CD4-positive, alpha-beta T cell treated with Interleukin-4 for 4 hours (primary cell): ENCODE results near the gene NAXE.
A peak's percentile ranks its signal among the peaks of the same experiment; 100 is the strongest.
"Not testable (repeated sequence)": the region's sequence is repeated elsewhere in the genome, so short reads cannot be mapped to it uniquely, and the experiment has no call there.

Experiments used
- DNase-seq: peaks from one replicate; pipeline ENCODE4 v3.0.0-alpha.2; 2020

NAXE gene

GRCh38 chr1:156594190-156594589 lies 2.6 kb downstream of the NAXE start:
- DNase-seq = no peak

GRCh38 chr1:156595016-156595415 lies 3.4 kb downstream of the NAXE start:
- no peak for DNase-seq

DNA sequence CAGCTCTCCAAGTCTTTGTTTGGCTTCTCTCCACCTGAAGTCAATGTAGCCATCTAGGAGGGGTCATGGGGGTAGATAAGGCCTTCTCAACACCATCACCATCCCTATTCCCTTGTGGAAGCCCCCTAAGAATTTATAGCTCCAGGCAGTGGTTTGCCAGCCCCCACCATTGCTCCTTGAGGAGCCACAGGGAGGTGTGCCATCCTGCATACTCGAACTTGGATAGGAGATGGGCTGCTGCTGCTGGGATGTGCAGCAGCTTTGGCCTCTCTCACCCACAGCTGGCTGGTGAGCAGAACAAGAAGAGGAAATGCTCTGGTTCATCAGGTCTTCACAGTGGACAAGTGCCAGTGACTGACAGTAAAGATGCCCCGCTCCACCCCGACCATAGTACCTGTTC lies 4.8 kb downstream of the NAXE start:
- DNase-seq = no peak

GRCh38 chr1:156598125-156598524 lies 6.5 kb downstream of the NAXE start:
- DNase-seq = no peak

- DNase-seq = no peak
Observed at GRCh38 chr1:156598731-156599432, 7.3 kb downstream of the NAXE start.

DNA sequence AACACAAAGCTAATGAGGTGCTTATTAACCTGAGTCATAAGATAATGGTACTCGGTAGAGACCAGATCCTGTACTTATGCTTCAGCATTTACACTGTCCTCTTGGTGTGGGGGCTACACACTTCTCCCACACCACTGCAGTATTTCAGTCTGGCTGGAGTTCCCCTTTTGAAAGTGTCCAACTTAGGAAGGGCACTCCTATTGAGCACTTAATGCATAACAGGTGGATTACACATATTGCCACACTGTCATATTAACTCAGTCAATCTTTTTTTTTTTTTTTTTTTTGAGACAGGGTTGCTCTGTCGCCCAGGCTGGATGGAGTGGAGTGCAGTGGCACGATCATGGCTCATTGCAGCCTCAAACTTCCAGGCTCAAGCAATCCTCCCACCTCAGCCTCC lies 8.2 kb downstream of the NAXE start:
- DNase-seq = peak; percentile 27

GRCh38 chr1:156600733-156601121 lies 9.2 kb downstream of the NAXE start:
- DNase-seq = no peak

- peak; percentile 79 for DNase-seq
Observed at GRCh38 chr1:156601122-156601830, 9.7 kb downstream of the NAXE start, which contains the start of gene GPATCH4. TSS of gene GPATCH4 (minus strand) at chr1:156601479.

DNA sequence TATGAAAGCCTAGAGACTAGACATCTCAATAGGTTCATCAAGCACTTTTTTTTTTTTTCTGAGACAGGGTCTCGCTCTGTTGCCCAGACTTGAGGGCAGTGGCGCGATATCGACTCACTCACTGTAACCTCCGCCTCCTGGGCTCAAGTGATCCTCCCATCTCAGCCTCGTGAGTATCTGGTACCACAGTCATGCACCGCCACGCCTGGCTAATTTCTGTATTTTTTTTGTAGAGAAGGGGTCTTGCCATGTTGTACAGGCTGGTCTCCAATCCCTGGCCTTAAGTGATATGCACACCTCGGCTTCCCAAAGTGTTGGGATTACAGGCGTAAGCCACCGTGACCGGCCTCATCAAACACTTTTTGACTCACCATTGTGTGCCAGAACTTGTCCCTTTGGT lies 10.3 kb downstream of the NAXE start:
- no peak for DNase-seq

DNA sequence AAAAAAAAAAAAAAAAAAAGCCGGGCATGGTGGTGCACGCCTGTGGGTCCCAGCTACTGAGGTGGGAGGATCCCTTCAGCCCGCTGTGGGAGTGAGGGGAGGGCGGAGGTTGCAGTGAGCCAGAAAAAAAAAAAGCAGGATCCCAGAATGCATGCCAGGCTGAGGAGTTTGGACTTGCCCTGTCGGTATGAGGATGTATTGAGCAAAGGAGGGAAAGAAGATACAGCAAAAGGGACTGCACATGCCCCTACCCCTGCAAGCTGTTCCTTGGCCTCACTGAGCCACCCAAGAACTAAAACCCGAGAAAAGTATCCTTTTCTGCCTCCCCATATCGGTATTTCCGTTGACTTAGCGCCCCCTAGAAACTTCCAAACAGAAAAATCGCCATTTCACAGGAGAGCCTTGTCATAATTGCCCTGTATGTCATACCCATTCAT lies 11.0 kb downstream of the NAXE start:
- peak; percentile 29 for DNase-seq

GRCh38 chr1:156607344-156607743 lies 15.8 kb downstream of the NAXE start:
- not testable (repeated sequence) for DNase-seq

DNA sequence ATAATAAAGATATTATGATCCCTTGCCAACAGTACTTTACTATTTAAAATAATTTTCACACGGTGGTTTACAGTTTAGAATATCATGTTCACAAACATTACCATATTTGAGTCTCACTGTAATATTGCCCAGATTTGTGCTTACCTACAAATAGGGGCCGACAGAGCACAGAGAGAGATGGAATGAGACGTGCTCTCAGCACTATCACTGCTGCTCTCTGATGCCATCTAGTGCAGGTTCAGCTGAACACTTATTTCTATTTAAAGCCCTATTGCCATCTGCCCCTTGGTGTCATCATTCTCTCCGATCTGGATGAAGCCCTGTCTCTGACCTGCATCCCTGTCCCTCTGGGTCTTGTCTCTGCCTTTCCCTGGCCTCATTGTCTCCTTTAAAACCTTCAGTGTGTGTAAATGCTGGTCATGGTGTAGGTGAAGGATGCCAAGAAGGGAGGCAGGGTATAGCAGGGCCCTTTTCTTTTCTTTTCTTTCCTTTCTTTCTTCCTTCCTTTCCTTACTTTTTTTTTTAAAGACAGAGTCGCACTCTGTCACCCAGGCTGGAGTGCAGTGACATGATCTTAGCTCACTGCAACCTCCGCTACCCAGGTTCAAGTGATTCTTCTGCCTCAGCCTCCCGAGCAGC lies 16.6 kb downstream of the NAXE start:
- DNase-seq = peak; percentile 74

GRCh38 chr1:156608981-156609380 lies 17.4 kb downstream of the NAXE start:
- DNase-seq = peak; percentile 60

- DNase-seq = not testable (repeated sequence)
Observed at GRCh38 chr1:156610072-156610471, 18.5 kb downstream of the NAXE start.

DNA sequence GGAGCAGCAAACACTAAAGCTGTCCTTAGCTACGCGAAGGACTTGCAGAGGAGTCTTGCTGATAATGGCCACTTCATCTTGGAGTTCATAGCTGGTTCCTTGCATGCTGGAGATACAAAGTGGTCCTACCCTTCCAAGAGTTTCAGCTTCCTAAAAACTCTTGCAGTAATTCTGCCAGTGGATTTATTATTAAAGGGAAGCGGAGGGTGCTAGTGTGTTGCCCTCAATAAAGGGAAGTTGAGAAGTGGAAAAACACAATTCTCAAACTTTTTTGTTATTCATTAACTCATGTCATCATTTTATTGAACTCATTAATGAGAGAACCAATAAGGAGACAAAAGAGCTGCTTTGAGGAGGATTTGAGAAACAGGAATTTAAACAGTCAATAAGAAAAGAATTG lies 21.1 kb downstream of the NAXE start:
- no peak for DNase-seq

GRCh38 chr1:156615946-156616345 lies 24.4 kb downstream of the NAXE start:
- no peak for DNase-seq

DNA sequence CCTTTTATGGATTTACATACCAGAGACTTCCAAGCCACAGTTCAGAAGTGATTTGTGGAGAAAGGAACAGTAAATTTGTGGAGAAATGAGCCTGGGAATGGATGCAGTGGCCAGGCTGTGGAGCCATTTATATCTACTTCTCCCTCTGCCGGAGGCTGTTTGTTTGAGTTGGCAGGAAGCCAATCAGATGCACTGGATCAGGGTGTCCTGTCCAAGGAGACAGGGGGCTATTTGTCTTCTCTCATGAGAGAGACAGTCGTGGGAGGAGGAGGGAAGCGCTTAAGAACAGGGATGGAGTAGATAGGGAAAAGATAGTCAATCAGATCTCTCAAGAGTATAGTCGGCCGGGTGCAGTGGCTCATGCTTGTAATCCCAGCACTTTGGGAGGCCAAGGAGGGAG lies 24.9 kb downstream of the NAXE start:
- DNase-seq = no peak

- no peak for DNase-seq
Observed at GRCh38 chr1:156618853-156619581, 27.4 kb downstream of the NAXE start, which contains the start of gene HAPLN2. TSS of gene HAPLN2 (plus strand) at chr1:156619415. CDS start at chr1:156623491, 4,076 bp downstream.

DNA sequence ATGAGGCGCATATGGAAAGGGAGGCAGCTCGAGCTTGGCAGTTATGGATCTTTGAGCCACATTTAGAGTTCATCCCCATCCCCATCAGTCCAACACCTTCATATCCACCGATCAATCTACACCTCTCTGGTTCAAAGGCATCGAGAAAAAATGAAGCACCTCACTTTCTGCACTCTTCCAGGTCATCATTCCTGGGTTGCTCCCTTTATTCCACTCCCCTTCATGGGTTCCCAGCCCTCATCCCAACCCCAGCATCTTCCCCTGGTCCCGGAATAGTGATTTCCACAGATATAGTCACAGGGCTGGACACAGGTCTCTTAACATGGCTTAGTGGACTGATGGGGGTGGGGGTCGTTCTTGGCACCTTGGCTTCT lies 28.0 kb downstream of the NAXE start:
- DNase-seq = no peak

- no peak for DNase-seq
Observed at GRCh38 chr1:156622581-156623297, 31.2 kb downstream of the NAXE start.

- no peak for DNase-seq
Observed at GRCh38 chr1:156623946-156624813, 32.6 kb downstream of the NAXE start.
